Measurements from ENCODE around the gene MGA.
A peak's percentile ranks its signal among the peaks of the same experiment; 100 is the strongest.
"Not testable (repeated sequence)": the region's sequence is repeated elsewhere in the genome, so short reads cannot be mapped to it uniquely, and the experiment has no call there.

Gene MGA

DNA sequence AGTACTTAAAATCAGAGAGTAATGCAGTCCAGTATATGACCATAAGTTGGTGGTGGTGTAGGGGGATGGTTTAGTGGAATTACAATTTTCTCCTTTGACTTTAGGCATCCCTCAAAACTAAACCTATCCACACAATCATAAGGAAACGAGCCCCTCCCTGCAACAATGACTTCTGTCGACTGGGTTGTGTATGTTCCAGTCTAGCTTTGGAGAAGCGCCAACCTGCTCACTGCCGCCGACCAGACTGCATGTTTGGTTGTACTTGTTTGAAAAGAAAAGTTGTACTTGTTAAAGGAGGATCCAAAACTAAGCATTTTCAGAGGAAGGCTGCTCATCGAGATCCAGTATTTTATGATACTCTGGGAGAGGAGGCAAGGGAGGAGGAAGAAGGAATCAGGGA lies 52.8 kb downstream of the MGA start:
- no peak for DNase-seq (ENCODE audit: low read depth in 2 of 3, low spot score in 2 of 3)

DNA sequence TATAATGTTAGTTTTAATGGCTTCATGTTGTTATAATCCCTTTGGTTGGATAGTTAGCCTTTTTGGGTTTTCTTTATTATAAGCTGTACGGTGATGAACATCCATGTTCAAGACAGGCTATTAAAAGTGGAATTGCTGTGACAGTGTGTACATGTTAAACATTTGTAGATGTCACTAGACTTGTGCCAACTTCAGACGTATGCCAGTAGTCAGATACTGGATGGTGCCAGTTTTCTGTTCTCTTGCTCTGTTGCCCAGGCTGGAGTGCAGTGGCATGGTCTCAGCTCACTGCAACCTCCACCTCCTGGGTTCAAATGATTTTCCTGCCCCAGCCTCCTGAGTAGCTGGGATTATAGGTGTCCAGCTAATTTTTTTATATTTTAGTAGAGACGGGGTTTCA lies 54.1 kb downstream of the MGA start:
- DNase-seq (ENCODE audit: low read depth in 2 of 3, low spot score in 2 of 3): no peak

DNA sequence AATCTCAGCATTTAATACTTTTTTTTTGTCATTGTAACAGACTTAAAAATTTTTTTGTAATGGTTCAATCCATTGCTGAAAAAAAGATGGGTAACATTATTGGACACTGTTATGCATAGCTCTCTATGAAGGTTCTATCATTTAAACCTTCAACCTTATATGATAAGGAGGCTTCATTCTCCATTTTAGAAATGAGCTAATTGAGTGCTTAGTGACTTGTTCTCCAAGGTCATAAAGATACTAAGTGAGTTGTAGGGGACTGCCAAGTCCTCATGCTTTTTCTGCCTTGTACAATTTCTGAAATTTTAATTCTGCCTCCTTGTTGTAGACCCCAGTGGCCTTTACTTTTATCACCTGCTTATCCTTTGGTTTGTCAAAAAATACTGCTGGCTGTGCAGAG lies 56.7 kb downstream of the MGA start:
- no peak for DNase-seq (ENCODE audit: low read depth in 2 of 3, low spot score in 2 of 3)

DNA sequence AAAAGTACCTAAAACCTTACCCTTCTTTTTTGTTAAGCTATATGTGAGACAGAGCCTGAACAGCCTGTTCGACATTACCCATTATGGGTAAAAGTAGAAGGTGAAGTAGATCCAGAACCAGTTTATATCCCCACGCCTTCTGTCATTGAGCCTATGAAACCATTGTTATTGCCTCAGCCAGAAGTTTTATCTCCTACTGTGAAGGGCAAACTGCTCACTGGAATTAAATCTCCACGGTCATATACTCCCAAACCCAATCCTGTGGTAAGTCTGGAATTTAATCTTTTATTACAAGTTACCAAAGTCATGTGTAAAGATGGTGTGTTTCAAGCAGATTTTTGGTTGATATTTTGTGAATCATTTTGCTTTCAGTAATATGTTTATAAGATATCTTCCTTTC lies 66.9 kb downstream of the MGA start:
- no peak for DNase-seq (ENCODE audit: low read depth in 2 of 3, low spot score in 2 of 3)

DNA sequence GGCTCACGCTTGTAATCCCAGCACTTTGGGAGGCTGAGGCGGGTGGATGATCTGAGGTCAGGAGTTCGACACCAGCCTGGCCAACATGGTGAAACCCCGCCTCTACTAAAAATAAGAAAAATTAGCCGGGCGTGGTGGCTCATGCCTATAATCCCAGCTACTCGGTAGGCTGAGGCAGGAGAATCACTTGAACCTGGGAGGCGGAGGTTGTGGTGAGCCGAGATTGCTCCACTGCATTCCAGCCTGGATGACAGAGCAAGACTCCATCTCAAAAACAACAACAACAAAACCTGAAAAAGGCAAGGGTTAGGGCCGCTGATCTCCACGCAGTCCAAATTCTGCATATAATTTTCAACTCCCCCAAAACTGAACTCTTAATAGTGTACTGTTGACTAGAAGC lies 67.9 kb downstream of the MGA start:
- not testable (repeated sequence) for DNase-seq (ENCODE audit: low read depth in 2 of 3, low spot score in 2 of 3)

DNA sequence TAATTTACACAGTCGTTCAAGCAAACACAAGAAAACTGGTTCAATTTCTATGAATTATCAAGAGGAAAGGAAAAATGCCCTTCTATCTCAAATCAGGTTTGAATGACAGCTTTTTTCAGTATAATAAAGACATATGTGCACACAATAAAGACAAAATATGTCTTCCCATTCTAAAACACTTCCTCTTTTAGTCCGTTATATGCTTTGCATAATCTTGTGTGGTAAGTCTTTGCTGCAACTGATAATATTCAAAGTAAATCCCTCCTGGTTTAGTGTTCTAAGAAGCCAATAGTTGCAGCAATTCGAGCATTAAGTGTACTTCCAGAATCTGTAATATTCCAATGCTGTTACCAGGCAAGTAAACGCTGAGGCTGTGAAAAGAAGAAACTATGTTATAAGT lies 70.3 kb downstream of the MGA start:
- no peak for DNase-seq (ENCODE audit: low read depth in 2 of 3, low spot score in 2 of 3)

DNA sequence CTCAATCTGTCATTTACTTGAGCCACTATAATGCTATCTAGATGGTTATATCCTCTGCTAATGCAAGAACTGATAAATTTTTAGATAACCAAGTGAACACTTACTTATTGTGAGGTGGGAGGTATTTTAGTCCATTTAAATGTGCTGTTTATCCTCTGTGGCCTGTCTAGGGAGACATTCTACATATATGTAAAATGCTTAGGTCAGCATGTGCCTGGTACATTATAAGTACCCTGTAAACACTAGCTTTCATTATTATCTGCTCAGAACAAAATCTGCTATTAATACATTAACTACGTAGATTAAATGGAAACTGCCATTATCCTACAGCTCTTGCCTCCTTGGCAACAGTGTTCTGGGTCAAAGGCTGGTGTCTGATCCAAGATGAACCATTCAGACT lies 72.3 kb downstream of the MGA start:
- DNase-seq (ENCODE audit: low read depth in 2 of 3, low spot score in 2 of 3): no peak

DNA sequence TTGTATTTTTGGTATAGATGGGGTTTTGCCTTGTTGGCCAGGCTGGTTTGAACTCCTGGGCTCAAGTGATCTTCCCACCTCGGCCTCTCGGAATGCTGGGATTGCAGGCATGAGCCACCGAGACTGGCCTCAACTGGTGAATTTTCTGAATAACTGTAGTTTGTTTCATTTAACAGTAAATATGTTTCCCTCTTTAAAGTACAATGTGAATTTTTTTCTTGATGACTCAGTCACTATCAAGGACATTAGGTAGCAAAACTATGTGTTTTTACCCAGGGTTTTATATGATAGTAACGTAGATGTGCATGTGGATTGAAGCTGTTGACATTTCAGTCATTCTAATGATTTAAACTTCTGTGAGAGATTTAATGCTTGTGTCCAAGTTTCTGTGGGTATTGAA lies 73.9 kb downstream of the MGA start:
- no peak for DNase-seq (ENCODE audit: low read depth in 2 of 3, low spot score in 2 of 3)

DNA sequence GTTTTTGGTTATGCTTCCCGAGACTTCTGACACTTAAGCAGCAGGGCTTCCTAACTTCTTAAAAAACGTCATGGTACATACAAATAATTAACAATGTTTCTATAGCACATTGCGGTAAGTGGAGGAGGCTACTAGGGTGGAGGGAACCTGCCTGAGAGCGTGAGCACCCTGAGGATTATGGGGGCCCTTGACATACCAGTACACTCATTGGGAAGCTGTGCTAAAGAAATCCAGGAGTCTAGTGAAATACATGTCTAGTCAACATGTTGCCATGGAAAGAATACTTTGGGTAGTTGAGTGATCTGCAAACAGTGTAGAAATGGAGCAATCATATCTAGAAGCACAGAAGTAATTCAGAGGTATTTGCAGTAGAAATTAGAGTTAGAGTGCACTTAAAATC lies 74.8 kb downstream of the MGA start:
- no peak for DNase-seq (ENCODE audit: low read depth in 2 of 3, low spot score in 2 of 3)

DNA sequence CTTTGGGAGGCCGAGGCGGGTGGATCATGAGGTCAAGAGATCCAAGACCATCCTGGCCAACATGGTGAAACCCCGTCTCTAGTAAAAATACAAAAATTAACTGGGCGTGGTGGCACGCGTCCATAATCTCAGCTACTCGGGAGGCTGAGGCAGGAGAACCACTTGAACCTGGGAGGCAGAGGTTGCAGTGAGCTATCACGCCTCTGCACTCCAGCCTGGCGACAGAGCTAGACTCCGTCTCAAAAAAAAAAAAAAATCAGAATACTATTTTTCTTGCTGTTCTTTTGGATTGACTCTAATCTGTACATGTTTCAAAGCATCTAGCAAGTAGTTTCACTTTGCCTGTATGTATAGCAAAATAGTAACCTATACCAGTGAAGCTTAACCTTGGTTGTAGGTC lies 75.3 kb downstream of the MGA start:
- not testable (repeated sequence) for DNase-seq (ENCODE audit: low read depth in 2 of 3, low spot score in 2 of 3)

DNA sequence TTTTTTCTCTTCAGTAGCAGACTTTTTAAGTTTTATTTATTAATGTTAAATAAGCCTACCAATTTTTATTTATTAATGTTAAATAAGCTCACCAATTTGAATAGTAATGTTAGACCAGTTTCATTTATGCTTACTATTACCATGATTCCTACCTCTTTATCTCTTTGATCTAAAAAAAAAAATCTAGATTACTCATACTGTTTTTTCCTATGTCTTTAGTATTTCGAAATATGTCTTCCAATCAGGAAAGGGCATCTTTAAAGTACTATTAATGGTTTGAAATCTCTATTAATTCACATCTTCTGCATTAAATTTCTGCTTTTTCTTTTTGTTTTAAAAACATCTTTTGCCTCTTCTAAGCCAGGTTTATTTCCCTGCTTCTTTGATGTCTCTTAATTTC lies 86.6 kb downstream of the MGA start:
- DNase-seq (ENCODE audit: low read depth in 2 of 3, low spot score in 2 of 3): no peak

DNA sequence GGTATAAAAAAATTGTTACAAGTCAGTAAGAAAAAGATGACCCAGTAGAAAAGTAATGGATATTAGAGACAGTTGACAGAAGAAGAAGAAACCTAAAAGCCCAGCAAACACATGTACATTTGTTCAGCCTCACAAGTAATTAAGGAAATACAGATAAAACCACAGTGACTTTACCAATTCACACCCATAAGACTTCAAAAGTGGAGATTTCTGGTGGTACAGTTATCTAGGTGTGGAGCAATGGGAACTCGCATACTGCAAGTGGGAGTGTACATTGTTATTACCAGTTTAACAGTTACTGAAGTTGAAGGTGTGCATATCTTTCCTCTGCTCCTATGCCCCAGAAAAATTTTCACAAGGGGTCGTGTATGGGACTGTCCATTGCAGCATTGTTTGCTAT lies 96.0 kb downstream of the MGA start:
- DNase-seq (ENCODE audit: low read depth in 2 of 3, low spot score in 2 of 3): no peak

DNA sequence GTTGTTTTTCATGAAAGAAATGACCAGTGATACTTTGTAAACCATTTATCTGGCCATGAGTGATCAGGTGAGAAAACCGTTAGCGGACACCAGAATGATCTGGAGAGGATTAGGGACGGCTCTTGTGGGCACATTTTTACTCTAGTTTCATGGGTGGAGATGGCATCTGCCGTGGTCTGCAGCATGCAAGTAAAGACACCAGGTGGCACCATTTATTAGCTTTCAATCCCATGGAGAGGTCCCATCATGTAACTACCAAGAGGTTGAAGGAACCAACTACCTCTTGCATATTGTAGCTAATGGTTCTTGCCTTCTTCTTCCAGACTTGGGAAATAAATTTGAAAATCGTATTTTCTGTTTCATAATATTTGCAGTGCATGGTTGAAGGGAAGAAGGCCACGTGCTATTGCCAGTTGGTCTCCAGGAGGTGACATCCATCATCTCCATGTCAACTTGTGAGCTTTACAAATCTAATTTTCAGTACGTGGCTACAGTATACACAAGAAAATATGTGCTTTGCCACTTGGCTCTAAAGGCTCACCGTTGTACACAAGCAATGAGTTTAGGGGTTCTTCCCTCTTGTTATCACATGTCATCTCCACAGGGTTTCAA lies 112.6 kb downstream of the MGA start:
- no peak for DNase-seq (ENCODE audit: low read depth in 2 of 3, low spot score in 2 of 3)

DNA sequence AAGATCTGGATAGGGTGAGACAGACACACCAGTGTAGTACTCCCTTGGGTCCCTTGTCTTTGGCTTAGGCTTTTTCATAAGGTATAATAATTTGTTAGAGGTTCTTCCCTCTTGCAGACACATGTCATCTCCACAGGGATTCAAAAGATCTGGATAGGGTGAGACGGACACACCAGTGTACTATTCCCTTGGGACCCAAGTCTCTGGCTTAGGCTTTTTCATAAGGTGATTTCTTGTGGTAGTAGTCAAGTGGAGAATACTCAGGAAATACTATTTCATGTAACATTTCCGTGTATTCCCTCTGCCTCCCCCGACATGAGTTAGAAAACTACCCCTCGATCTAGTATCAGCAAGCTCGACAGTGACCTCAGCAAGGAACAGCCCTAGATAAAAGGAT lies 113.1 kb downstream of the MGA start:
- DNase-seq (ENCODE audit: low read depth in 2 of 3, low spot score in 2 of 3): no peak

DNA sequence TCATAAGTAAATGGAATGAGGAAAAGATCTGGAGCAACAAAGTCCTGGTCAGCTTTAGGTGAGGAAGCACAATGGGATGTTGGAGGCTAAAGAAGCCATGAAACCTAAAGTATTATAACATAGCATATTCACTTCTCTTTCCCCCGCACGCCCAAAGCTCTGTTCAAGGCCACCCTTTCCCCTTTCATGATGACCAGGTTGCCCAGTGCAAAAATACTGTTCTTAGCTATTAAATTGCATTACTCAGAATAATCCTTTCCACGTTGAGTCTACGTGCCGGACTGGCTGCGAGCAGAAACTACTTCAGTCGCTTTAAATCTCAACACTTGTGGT lies 113.5 kb downstream of the MGA start:
- no peak for DNase-seq (ENCODE audit: low read depth in 2 of 3, low spot score in 2 of 3)

DNA sequence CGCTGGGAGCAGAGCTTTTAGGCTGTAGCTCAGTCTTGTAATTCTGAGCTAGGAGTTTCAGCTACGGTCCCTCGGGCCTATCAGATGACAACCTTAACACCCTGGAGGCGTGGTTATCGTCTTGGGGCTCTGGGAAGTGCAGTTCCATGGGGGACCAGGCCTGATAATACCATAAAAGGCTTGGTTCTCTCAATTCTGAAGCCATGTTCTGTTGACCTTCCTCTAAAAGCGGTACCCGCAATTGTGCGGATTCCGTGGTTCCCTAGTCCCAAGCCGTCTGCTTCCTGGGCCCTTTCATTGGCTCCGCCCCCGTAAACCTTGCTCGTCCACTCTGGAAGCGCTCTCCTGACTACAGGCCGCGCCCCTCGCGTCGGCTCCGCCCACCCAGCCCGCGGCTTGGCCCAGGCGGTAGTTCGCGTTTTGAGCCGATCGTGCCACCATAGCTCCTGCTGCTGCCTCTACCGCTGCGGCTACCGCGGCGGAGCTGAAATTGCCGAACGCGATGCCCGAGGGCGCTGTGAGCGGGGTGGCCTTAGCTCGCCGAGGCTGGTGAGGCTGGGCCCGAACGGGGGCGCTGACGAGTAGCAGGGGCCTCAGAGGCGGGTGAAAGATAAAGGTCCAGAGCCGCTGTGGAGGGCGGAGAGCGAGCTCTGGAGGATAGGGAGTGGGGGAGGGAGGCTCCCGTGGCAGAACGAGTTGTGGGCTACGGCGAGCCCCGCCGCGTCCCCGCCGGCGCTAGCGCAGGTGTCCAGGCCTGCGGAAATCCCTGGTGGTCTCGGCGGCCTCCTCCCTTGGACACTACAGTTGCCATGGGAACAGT lies 114.1 kb downstream of the MGA start, which contains the start of gene MAPKBP1:
MAPKBP1 (plus strand) TSS at position 423 of the 820 bp plus-strand sequence. CDS start 792 bp downstream, outside the sequence.
- DNase-seq (ENCODE audit: low read depth in 2 of 3, low spot score in 2 of 3): peak; percentile 88 to 96 (median 89)

DNA sequence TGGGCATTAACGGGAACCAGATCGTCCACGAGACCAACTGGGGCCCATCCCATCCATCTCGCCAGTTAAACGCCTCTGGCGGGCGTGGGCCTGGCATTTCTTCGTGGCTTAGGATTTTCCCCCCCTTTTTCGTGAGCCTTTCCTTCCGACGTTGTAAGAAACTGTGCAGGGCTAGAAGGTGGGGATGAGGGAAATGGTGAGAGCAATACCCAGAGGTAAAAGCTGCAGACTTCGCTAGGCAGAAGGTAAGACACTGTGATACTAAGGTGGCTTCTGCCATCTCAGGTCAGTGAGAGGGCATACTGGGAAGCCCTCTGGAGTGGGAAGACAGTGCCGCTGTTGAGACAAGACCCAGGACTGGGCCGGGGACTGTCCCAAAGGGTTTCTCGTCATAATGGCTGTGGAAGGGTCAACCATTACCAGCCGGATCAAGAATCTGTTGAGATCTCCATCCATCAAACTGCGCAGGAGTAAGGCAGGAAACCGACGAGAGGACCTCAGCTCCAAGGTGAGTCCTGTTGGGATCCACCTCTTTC lies 114.7 kb downstream of the MGA start:
- no peak for DNase-seq (ENCODE audit: low read depth in 2 of 3, low spot score in 2 of 3)

DNA sequence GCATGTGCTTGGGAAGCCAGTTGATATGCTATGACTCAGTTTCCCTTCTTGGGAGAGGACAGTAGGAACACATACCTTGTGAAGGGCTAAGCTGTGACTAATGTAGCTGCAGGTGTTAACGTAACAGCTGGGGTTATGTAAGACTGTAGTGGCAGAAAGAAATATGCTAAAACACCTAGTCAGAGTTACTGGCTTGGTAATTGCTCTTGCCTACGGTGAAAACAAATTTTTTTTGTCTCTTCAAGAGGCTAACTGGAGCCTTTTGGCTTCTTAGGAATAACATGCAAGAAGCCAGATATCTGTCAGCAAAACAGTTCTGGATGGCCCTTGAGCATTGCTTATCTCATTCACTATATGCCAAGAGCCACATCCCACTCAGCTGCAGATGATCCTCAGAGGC lies 115.4 kb downstream of the MGA start:
- no peak for DNase-seq (ENCODE audit: low read depth in 2 of 3, low spot score in 2 of 3)

DNA sequence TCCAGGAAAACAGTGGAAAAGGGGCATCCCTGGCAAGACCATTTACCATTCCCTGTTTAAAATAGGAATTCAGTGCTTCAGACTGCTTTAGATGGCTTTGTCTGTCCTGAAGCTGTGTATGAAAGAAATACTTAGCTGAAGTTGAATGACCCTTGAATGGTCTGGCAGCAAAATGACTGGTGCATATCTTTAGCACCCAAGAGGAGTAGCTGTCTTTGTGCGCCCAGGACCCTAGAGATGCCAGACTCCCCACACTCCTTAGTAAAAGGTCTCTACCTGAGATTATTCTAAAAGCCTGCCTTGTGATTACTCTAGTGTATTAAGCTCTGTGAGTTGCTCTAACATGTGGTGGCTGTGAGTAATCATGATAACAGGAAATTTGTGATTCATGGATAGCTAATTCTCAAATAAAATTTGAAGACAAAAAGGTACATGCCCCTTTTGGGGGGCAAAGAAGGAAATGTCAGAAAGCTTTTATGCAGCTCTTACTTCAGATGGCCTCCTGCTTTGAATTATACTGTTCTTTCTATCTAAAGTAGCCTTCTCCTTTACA lies 117.3 kb downstream of the MGA start:
- no peak for DNase-seq (ENCODE audit: low read depth in 2 of 3, low spot score in 2 of 3)

DNA sequence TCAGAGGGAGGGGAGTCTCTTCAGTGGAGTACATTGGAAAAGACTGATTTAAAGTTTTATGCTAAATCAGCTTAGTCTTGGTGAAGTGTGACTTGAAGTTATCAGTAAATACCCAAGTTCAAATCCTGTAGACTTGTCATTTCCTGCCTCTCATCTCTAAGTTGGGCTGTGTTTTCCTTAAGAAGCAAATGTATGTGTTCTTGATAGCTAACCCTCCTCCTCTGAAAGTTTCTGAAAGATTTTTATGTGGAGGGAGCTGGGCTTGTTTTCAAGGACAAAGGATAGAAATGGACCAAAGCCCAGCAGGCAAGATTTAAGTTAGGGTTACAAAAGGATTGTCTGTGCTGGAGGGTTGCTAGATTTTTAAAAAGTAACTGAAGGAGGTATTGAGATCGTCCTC lies 118.3 kb downstream of the MGA start:
- DNase-seq (ENCODE audit: low read depth in 2 of 3, low spot score in 2 of 3): no peak

DNA sequence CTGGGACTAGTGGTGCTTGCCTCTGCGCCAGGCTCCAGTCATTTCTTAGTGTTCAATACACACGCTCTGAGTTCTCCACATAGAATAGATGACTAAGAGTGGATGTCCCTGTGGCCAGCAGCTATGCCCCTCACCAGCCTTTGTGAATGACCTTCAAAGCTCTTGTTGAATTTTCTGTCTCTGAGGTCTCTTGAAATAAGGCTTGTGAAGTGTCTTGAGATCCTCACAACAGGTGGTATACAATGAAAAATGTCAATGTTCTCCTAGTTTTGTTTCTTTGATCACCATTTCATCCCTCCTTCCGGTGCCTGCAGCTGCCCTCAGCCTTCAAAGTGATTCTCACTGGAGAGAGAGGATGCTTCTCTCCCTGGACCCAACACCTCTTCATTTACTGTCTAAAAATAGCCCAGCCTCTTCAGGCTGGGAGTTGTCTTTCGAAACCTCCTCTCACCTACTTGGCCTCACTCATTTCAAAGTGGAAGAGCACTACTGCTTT lies 119.5 kb downstream of the MGA start:
- no peak for DNase-seq (ENCODE audit: low read depth in 2 of 3, low spot score in 2 of 3)

DNA sequence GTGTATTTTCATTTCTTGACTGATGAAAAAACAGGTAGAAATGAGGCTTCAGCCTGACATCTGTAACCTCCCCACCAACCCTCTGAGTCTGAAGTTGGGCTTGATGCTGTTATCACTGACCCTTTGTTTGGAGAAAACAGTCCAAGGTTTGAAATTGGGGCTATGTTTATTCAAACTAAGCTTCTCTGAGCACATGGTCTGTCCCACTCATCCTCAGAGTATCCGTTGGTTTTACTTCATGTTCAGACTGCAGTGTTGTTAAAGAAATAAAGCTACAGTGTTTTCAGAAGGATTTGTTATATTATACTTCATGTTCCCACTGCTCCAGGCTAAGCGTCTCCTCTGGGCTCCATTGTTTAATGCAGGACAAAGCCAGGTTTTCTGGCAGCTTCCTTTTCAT lies 120.1 kb downstream of the MGA start:
- DNase-seq (ENCODE audit: low read depth in 2 of 3, low spot score in 2 of 3): no peak

Data from activated CD8-positive, alpha-beta memory T cell treated with anti-CD3 and anti-CD28 coated beads for 48 hours (primary cell).